Measurements from ENCODE around the gene ZNF765. TPM values are rescaled to one million over a fixed set of nuclear protein-coding genes. Genes with fewer than 3 reads are reported as not detected.
"Not testable (repeated sequence)": the region's sequence is repeated elsewhere in the genome, so short reads cannot be mapped to it uniquely, and the experiment has no call there.

The ZNF765 gene
- total and polyA plus RNA-seq, 2 donors (not counting 3 experiments of a cell fraction or from before 2014, with no cell fraction given), result 2.5 to 7.7 TPM

- POLR2A ChIA-PET, result no interaction called here
- H4K20me1 ChIP-seq (replicated peaks; ENCODE audit: control insufficient read depth, extremely low read depth, insufficient read depth, low read length), result no peaks in the 10 kb centered on the region
- no peak for TF ChIP-seq FOS (IDR thresholded peaks at IDR 0.05; ENCODE audit: borderline replicate concordance, insufficient read depth, low read length)
- TF ChIP-seq JUN (IDR thresholded peaks at IDR 0.05; ENCODE audit: borderline replicate concordance, insufficient read depth, insufficient read length, low read depth), result no peak
- no peak for TF ChIP-seq GATA2 (IDR thresholded peaks at IDR 0.05; ENCODE audit: insufficient read depth, insufficient read length, low read depth, low read length)
- no peak for TF ChIP-seq EZH2 (IDR thresholded peaks at IDR 0.05; ENCODE audit: borderline replicate concordance, low read depth, low read length, severe bottlenecking)
- TF ChIP-seq, protein P1, sequence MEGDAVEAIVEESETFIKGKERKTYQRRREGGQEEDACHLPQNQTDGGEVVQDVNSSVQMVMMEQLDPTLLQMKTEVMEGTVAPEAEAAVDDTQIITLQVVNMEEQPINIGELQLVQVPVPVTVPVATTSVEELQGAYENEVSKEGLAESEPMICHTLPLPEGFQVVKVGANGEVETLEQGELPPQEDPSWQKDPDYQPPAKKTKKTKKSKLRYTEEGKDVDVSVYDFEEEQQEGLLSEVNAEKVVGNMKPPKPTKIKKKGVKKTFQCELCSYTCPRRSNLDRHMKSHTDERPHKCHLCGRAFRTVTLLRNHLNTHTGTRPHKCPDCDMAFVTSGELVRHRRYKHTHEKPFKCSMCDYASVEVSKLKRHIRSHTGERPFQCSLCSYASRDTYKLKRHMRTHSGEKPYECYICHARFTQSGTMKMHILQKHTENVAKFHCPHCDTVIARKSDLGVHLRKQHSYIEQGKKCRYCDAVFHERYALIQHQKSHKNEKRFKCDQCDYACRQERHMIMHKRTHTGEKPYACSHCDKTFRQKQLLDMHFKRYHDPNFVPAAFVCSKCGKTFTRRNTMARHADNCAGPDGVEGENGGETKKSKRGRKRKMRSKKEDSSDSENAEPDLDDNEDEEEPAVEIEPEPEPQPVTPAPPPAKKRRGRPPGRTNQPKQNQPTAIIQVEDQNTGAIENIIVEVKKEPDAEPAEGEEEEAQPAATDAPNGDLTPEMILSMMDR (IDR thresholded peaks at IDR 0.05; ENCODE audit: extremely low read depth in 1 of 2, insufficient read depth in 1 of 2, low read depth in 1 of 2, low read length in 2 of 2), result no peak
- peak; percentile 35 for DNase-seq (ENCODE audit: low read depth, low spot score)
- peak overlapping the region; percentile 84 for H2AFZ ChIP-seq (ENCODE audit: low read depth, low read length)
- peak; percentile 31 for FAIRE-seq
- H3K9me3 ChIP-seq (replicated peaks; ENCODE audit: control insufficient read depth, insufficient read depth, low read length), result no peaks in the 10 kb centered on the region
- no peaks in the 10 kb centered on the region for H3K9me1 ChIP-seq (replicated peaks; ENCODE audit: control insufficient read depth, extremely low read depth, insufficient read depth, low read length)
- intact Hi-C loops (cut with micrococcal nuclease), result loop anchor here (5.0 to 10.0 kb wide), 3 partner anchors 35 to 237 kb away; partner anchors contain the start of genes ZNF665, ZNF765 and ZNF813
- peak overlapping the region; percentile 96 for H3K9ac ChIP-seq (replicated peaks; ENCODE audit: extremely low read depth, insufficient read depth, low read length)
- peaks cover 14% of the 10 kb centered on the region for H3K4me1 ChIP-seq (ENCODE audit: control insufficient read depth, extremely low read depth, insufficient read depth, low read length)
- no peaks in the 10 kb centered on the region for H3K36me3 ChIP-seq (ENCODE audit: control insufficient read depth in 2 of 2, extremely low read depth in 1 of 2, insufficient read depth in 2 of 2, low read length in 2 of 2)
- peak overlapping the region; percentile 93 for H3K4me2 ChIP-seq (ENCODE audit: insufficient read depth, low read length)
- dilution Hi-C loops (cut with MboI; ENCODE audit: extremely low pct_ligation_motif_present, low sequenced_read_pairs), result no loop called here
- H3K79me2 ChIP-seq (ENCODE audit: control insufficient read depth, insufficient read depth, low read length), result peaks cover 8% of the 10 kb centered on the region
- peak overlapping the region; percentile 80 for H3K27ac ChIP-seq (ENCODE audit: insufficient read depth, low read depth, low read length)
- TSS peak; percentile 78 for BruUV-seq (replicated peaks)
- CTCF ChIA-PET, result interaction anchor here (1.4 to 1.7 kb wide), 2 partner anchors 89 to 237 kb away, joined by 5 to 7 read pairs; no protein-coding TSS in a partner anchor
- H3K27me3 ChIP-seq (ENCODE audit: control insufficient read depth in 2 of 2, insufficient read depth in 2 of 2, low read length in 2 of 2), result no peaks in the 10 kb centered on the region
- H3K4me3 ChIP-seq (replicated peaks in 1 of 3; ENCODE audit: insufficient read depth in 1 of 3, low read depth in 1 of 3, low read length in 3 of 3), result peak overlapping the region; percentile 74 to 98 (median 98)
Measured at GRCh38 chr19:53432088-53432661, 37.2 kb downstream of the ZNF765 start.

GRCh38 chr19:53443809-53444208 is 48.9 kb downstream of the ZNF765 start:
- H3K4me2 ChIP-seq (ENCODE audit: insufficient read depth, low read length); H3K4me1 ChIP-seq (ENCODE audit: control insufficient read depth, extremely low read depth, insufficient read depth, low read length); intact Hi-C loops (cut with micrococcal nuclease); H4K20me1 ChIP-seq (replicated peaks; ENCODE audit: control insufficient read depth, extremely low read depth, insufficient read depth, low read length); DNase-seq (ENCODE audit: low read depth, low spot score); H3K9ac ChIP-seq (replicated peaks; ENCODE audit: extremely low read depth, insufficient read depth, low read length); H2AFZ ChIP-seq (ENCODE audit: low read depth, low read length); H3K27ac ChIP-seq (ENCODE audit: insufficient read depth, low read depth, low read length); H3K79me2 ChIP-seq (ENCODE audit: control insufficient read depth, insufficient read depth, low read length); H3K27me3 ChIP-seq (ENCODE audit: control insufficient read depth in 2 of 2, insufficient read depth in 2 of 2, low read length in 2 of 2); H3K9me3 ChIP-seq (replicated peaks; ENCODE audit: control insufficient read depth, insufficient read depth, low read length); CTCF ChIA-PET; dilution Hi-C loops (cut with MboI; ENCODE audit: extremely low pct_ligation_motif_present, low sequenced_read_pairs); H3K9me1 ChIP-seq (replicated peaks; ENCODE audit: control insufficient read depth, extremely low read depth, insufficient read depth, low read length); POLR2A ChIA-PET; BruUV-seq (replicated peaks); FAIRE-seq; H3K4me3 ChIP-seq (replicated peaks in 1 of 3; ENCODE audit: insufficient read depth in 1 of 3, low read depth in 1 of 3, low read length in 3 of 3): not testable (repeated sequence)
- H3K36me3 ChIP-seq (ENCODE audit: control insufficient read depth in 2 of 2, extremely low read depth in 1 of 2, insufficient read depth in 2 of 2, low read length in 2 of 2), result peaks cover 0 to 15% of the 10 kb centered on the region in 2 experiments

DNA sequence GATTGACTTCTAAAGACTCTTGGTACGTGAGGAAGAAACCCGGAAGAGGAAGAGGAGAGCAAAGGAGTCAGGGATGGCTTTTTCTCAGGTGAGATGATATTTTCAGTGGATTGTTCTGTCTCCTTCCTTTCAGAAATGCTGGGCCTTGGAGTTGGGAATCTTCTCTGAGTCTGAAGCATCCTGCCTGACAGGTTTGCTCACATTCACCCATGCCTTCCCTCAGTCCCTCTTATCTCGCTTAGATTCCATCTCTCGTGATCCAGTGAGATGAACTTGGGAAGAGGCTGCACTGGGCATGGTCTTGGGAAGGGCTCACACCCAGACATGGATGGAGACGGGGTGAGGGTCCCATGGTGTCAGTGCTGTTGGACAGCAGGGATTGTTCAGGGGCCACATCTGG is 52.2 kb downstream of the ZNF765 start:
- POLR2A ChIA-PET; H3K4me3 ChIP-seq (replicated peaks in 1 of 3; ENCODE audit: insufficient read depth in 1 of 3, low read depth in 1 of 3, low read length in 3 of 3); H3K9me1 ChIP-seq (replicated peaks; ENCODE audit: control insufficient read depth, extremely low read depth, insufficient read depth, low read length); intact Hi-C loops (cut with micrococcal nuclease); H3K79me2 ChIP-seq (ENCODE audit: control insufficient read depth, insufficient read depth, low read length); H2AFZ ChIP-seq (ENCODE audit: low read depth, low read length); H3K27me3 ChIP-seq (ENCODE audit: control insufficient read depth in 2 of 2, insufficient read depth in 2 of 2, low read length in 2 of 2); H3K9me3 ChIP-seq (replicated peaks; ENCODE audit: control insufficient read depth, insufficient read depth, low read length); FAIRE-seq; H3K4me2 ChIP-seq (ENCODE audit: insufficient read depth, low read length); H3K4me1 ChIP-seq (ENCODE audit: control insufficient read depth, extremely low read depth, insufficient read depth, low read length); CTCF ChIA-PET; H3K27ac ChIP-seq (ENCODE audit: insufficient read depth, low read depth, low read length); dilution Hi-C loops (cut with MboI; ENCODE audit: extremely low pct_ligation_motif_present, low sequenced_read_pairs); H3K36me3 ChIP-seq (ENCODE audit: control insufficient read depth in 2 of 2, extremely low read depth in 1 of 2, insufficient read depth in 2 of 2, low read length in 2 of 2); H3K9ac ChIP-seq (replicated peaks; ENCODE audit: extremely low read depth, insufficient read depth, low read length); DNase-seq (ENCODE audit: low read depth, low spot score); BruUV-seq (replicated peaks); H4K20me1 ChIP-seq (replicated peaks; ENCODE audit: control insufficient read depth, extremely low read depth, insufficient read depth, low read length): not testable (repeated sequence)
